ENCODE results near the gene JAZF1. TPM values are rescaled to one million over a fixed set of nuclear protein-coding genes. Genes with fewer than 3 reads are reported as not detected.

JAZF1 gene
- total and polyA plus RNA-seq, 2 experiments from 2014 or later = 9.8 to 12.3 TPM

- TF ChIP-seq CTCF (IDR thresholded peaks at IDR 0.05; ENCODE audit: low read depth, low read length) = no peak
- H3K36me3 ChIP-seq = no peaks in the 10 kb centered on the region
- no peaks in the 10 kb centered on the region for H3K27me3 ChIP-seq
- no peaks in the 10 kb centered on the region for H3K9me3 ChIP-seq (ENCODE audit: low read depth)
- DNase-seq (ENCODE audit: low read depth in 1 of 2, low spot score in 1 of 2) = no peak
- no peak overlapping the region for H3K4me3 ChIP-seq
- H3K4me1 ChIP-seq (ENCODE audit: low read depth) = peaks cover 6% of the 10 kb centered on the region
- H3K27ac ChIP-seq = no peak overlapping the region
These were observed 182.2 kb downstream of the JAZF1 start for GRCh38 chr7:27998382-27998781.

- no peak for TF ChIP-seq CTCF (IDR thresholded peaks at IDR 0.05; ENCODE audit: low read depth, low read length)
- no peaks in the 10 kb centered on the region for H3K36me3 ChIP-seq
- no peaks in the 10 kb centered on the region for H3K27me3 ChIP-seq
- no peak overlapping the region for H3K27ac ChIP-seq
- H3K4me3 ChIP-seq = no peak overlapping the region
- peaks cover 6% of the 10 kb centered on the region for H3K4me1 ChIP-seq (ENCODE audit: low read depth)
- no peaks in the 10 kb centered on the region for H3K9me3 ChIP-seq (ENCODE audit: low read depth)
- DNase-seq (ENCODE audit: low read depth in 1 of 2, low spot score in 1 of 2) = no peak
These were observed 183.3 kb downstream of the JAZF1 start for GRCh38 chr7:27997188-27997707.

- H3K9me3 ChIP-seq (ENCODE audit: low read depth) = no peaks in the 10 kb centered on the region
- no peaks in the 10 kb centered on the region for H3K27me3 ChIP-seq
- no peak overlapping the region for H3K27ac ChIP-seq
- no peak for TF ChIP-seq CTCF (IDR thresholded peaks at IDR 0.05; ENCODE audit: low read depth, low read length)
- no peak for DNase-seq (ENCODE audit: low read depth in 1 of 2, low spot score in 1 of 2)
- H3K4me1 ChIP-seq (ENCODE audit: low read depth) = no peaks in the 10 kb centered on the region
- no peaks in the 10 kb centered on the region for H3K36me3 ChIP-seq
- no peak overlapping the region for H3K4me3 ChIP-seq
These were observed 184.5 kb downstream of the JAZF1 start for GRCh38 chr7:27996141-27996540.

- H3K4me1 ChIP-seq (ENCODE audit: low read depth) = no peaks in the 10 kb centered on the region
- H3K4me3 ChIP-seq = no peak overlapping the region
- H3K9me3 ChIP-seq (ENCODE audit: low read depth) = no peaks in the 10 kb centered on the region
- DNase-seq (ENCODE audit: low read depth in 1 of 2, low spot score in 1 of 2) = no peak
- no peaks in the 10 kb centered on the region for H3K36me3 ChIP-seq
- H3K27me3 ChIP-seq = no peaks in the 10 kb centered on the region
- no peak for TF ChIP-seq CTCF (IDR thresholded peaks at IDR 0.05; ENCODE audit: low read depth, low read length)
- no peak overlapping the region for H3K27ac ChIP-seq
These were observed 185.4 kb downstream of the JAZF1 start for GRCh38 chr7:27995228-27995627.

- no peaks in the 10 kb centered on the region for H3K4me1 ChIP-seq (ENCODE audit: low read depth)
- no peak for TF ChIP-seq CTCF (IDR thresholded peaks at IDR 0.05; ENCODE audit: low read depth, low read length)
- DNase-seq (ENCODE audit: low read depth in 1 of 2, low spot score in 1 of 2) = peak in 1 of 2 donors; percentile 16
These were observed 186.0 kb downstream of the JAZF1 start for GRCh38 chr7:27994639-27995038.

More at GRCh38 chr7:27994639-27995038, 186.0 kb downstream of the JAZF1 start:
- Histone ChIP-seq H3K27ac (no peak overlapping the region), H3K9me3 (ENCODE audit: low read depth) (no peaks in the 10 kb centered on the region), H3K36me3 (no peaks in the 10 kb centered on the region), H3K27me3 (no peaks in the 10 kb centered on the region), H3K4me3 (no peak overlapping the region)

All from cardiac muscle cell (in vitro differentiated cells and primary cell).